HEK293 (cell line): Measurements from ENCODE around the gene PLEKHA8.

ENCODE experiments used
- KLF9 ChIP-seq: fragments of 450-650 bp; formaldehyde crosslinking; IDR thresholded peaks from 2 replicates; pipeline ENCODE4 v1.5.1; 2016; ENCODE audit warnings: missing biosample characterization, missing genetic modification characterization, low read depth
- TF ChIP-seq, protein P1 (sequence below): fragments of 450-650 bp; formaldehyde crosslinking; IDR thresholded peaks from 2 replicates; pipeline ENCODE4 v1.5.1; 2016; ENCODE audit warnings: missing biosample characterization, missing genetic modification characterization
- TF ChIP-seq, protein P2 (sequence below): fragments of 450-650 bp; formaldehyde crosslinking; IDR thresholded peaks from 2 replicates; pipeline ENCODE4 v1.5.1; 2016; ENCODE audit warnings: missing biosample characterization, missing genetic modification characterization

DNA sequence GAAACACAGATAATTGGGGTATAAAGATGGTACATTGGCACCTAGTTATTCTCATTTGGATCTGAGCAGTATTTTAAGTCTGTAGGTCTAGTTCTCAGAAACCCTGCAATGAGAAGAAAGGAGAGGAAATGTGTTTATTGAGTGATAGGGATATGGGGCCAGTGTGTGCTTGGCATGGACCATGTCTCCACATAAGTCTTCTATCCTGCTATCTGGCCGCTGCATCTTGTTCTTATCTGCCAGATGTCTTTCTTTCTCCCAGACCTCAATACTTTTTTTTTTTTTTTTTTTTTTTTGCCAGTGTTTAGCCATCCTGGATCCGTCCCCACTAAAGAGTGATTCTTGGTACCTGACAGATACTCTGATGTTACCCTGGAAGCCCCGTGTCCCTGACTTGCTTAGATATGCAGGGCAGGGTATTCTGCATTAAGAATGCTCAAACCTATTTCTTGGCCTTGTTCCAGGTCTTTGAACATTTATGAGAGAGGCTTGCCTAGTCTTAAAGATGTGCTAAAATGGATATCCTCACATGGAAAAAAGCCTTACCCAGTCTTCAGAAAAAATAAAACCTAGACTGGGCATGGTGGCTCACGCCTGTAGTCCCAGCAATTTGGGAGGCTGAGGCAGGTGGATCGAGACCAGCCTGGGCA is 116.6 kb downstream of the PLEKHA8 start:
- TF ChIP-seq, protein P1, sequence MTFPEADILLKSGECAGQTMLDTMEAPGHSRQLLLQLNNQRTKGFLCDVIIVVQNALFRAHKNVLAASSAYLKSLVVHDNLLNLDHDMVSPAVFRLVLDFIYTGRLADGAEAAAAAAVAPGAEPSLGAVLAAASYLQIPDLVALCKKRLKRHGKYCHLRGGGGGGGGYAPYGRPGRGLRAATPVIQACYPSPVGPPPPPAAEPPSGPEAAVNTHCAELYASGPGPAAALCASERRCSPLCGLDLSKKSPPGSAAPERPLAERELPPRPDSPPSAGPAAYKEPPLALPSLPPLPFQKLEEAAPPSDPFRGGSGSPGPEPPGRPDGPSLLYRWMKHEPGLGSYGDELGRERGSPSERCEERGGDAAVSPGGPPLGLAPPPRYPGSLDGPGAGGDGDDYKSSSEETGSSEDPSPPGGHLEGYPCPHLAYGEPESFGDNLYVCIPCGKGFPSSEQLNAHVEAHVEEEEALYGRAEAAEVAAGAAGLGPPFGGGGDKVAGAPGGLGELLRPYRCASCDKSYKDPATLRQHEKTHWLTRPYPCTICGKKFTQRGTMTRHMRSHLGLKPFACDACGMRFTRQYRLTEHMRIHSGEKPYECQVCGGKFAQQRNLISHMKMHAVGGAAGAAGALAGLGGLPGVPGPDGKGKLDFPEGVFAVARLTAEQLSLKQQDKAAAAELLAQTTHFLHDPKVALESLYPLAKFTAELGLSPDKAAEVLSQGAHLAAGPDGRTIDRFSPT (tag by site-specific recombination): no peak
- TF ChIP-seq, protein P2, sequence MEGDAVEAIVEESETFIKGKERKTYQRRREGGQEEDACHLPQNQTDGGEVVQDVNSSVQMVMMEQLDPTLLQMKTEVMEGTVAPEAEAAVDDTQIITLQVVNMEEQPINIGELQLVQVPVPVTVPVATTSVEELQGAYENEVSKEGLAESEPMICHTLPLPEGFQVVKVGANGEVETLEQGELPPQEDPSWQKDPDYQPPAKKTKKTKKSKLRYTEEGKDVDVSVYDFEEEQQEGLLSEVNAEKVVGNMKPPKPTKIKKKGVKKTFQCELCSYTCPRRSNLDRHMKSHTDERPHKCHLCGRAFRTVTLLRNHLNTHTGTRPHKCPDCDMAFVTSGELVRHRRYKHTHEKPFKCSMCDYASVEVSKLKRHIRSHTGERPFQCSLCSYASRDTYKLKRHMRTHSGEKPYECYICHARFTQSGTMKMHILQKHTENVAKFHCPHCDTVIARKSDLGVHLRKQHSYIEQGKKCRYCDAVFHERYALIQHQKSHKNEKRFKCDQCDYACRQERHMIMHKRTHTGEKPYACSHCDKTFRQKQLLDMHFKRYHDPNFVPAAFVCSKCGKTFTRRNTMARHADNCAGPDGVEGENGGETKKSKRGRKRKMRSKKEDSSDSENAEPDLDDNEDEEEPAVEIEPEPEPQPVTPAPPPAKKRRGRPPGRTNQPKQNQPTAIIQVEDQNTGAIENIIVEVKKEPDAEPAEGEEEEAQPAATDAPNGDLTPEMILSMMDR: no peak
- no peak for TF ChIP-seq KLF9 (tag by site-specific recombination)
